Glutamatergic neuron (in vitro differentiated cells): ENCODE data around the gene GLB1L. TPM values are rescaled to one million over a fixed set of nuclear protein-coding genes. Genes with fewer than 3 reads are reported as not detected.

Experiments
- DNase-seq: peaks from one replicate; pipeline ENCODE4 v3.0.0; 2022
- H3K27ac Mint-ChIP-seq: one replicate; pipeline ENCODE4 v1.8.0; 2020; ENCODE audit warnings: mild to moderate bottlenecking, mixed read lengths, inconsistent platforms; ENCODE audit not compliant: unreplicated experiment
- H3K27me3 Mint-ChIP-seq: one replicate; pipeline ENCODE4 v1.8.0; 2020; ENCODE audit warnings: mild to moderate bottlenecking, moderate library complexity, mixed read lengths, inconsistent platforms; ENCODE audit not compliant: unreplicated experiment
- H3K36me3 Mint-ChIP-seq: one replicate; pipeline ENCODE4 v1.8.0; 2020; ENCODE audit warnings: mild to moderate bottlenecking, mixed read lengths, inconsistent platforms; ENCODE audit not compliant: unreplicated experiment
- H3K4me1 Mint-ChIP-seq: one replicate; pipeline ENCODE4 v1.8.0; 2020; ENCODE audit warnings: mild to moderate bottlenecking, low read depth, mixed read lengths, inconsistent platforms; ENCODE audit not compliant: unreplicated experiment
- H3K4me3 Mint-ChIP-seq: one replicate; pipeline ENCODE4 v1.8.0; 2020; ENCODE audit warnings: mild to moderate bottlenecking, mixed read lengths, inconsistent platforms; ENCODE audit not compliant: unreplicated experiment
- H3K9me3 Mint-ChIP-seq: one replicate; pipeline ENCODE4 v1.8.0; 2020; ENCODE audit warnings: mild to moderate bottlenecking, moderate library complexity, mixed read lengths, inconsistent platforms; ENCODE audit not compliant: unreplicated experiment
- CTCF ChIP-seq: fragments of 200-600 bp; sonication (generic); IDR thresholded peaks from one replicate; pipeline ENCODE4 v1.5.0; 2021; ENCODE audit not compliant: partially characterized antibody, unreplicated experiment
- total RNA-seq: library from RNA; stranded (reverse); fragmentation: NEBNext Ultra II Directional; extraction: Animal tissue kit (Norgen Biotek cat#: 25700); gene quantifications from one replicate; pipeline ENCODE4 v1.2.1, GENCODE V29; 2021; ENCODE audit not compliant: unreplicated experiment

The GLB1L gene
- total RNA-seq, 1 donor from 2014 or later: 6.2 TPM

GRCh38 chr2:219285373-219285735 lies 40.1 kb upstream of the GLB1L start:
- no peak for TF ChIP-seq CTCF
- H3K27me3 Mint-ChIP-seq: peaks cover 1% of the 10 kb centered on the region
- H3K4me3 Mint-ChIP-seq: peak overlapping the region; percentile 55
- H3K27ac Mint-ChIP-seq: peak overlapping the region; percentile 41
- H3K36me3 Mint-ChIP-seq: no peaks in the 10 kb centered on the region
- H3K4me1 Mint-ChIP-seq: peaks cover 24% of the 10 kb centered on the region
- peaks cover 3% of the 10 kb centered on the region for H3K9me3 Mint-ChIP-seq
- DNase-seq: no peak

GRCh38 chr2:219284501-219285372 lies 39.5 kb upstream of the GLB1L start:
- Mint-ChIP-seq H3K4me3 (no peak overlapping the region), H3K27ac (peak overlapping the region; percentile 41), H3K4me1 (peaks cover 26% of the 10 kb centered on the region), H3K27me3 (peaks cover 3% of the 10 kb centered on the region), H3K9me3 (peaks cover 5% of the 10 kb centered on the region), H3K36me3 (no peaks in the 10 kb centered on the region)
- TF ChIP-seq CTCF: no peak
- DNase-seq: no peak

- no peaks in the 10 kb centered on the region for H3K36me3 Mint-ChIP-seq
- no peak for TF ChIP-seq CTCF
- H3K27me3 Mint-ChIP-seq: peaks cover 3% of the 10 kb centered on the region
- H3K27ac Mint-ChIP-seq: peak overlapping the region; percentile 19
- peak overlapping the region; percentile 53 for H3K4me3 Mint-ChIP-seq
- H3K4me1 Mint-ChIP-seq: peaks cover 34% of the 10 kb centered on the region
- peaks cover 11% of the 10 kb centered on the region for H3K9me3 Mint-ChIP-seq
- no peak for DNase-seq
These were observed 37.8 kb upstream of the GLB1L start for GRCh38 chr2:219282943-219283581.

- peaks cover 3% of the 10 kb centered on the region for H3K27me3 Mint-ChIP-seq
- no peak for DNase-seq
- no peak for TF ChIP-seq CTCF
- no peaks in the 10 kb centered on the region for H3K36me3 Mint-ChIP-seq
- peak overlapping the region; percentile 19 for H3K27ac Mint-ChIP-seq
- peaks cover 40% of the 10 kb centered on the region for H3K4me1 Mint-ChIP-seq
- peaks cover 13% of the 10 kb centered on the region for H3K9me3 Mint-ChIP-seq
- H3K4me3 Mint-ChIP-seq: peak overlapping the region; percentile 53
These were observed 37.1 kb upstream of the GLB1L start for GRCh38 chr2:219282375-219282774.

- Mint-ChIP-seq H3K27ac (peak overlapping the region; percentile 59), H3K9me3 (peaks cover 13% of the 10 kb centered on the region), H3K36me3 (no peaks in the 10 kb centered on the region), H3K4me1 (peaks cover 43% of the 10 kb centered on the region), H3K27me3 (peaks cover 3% of the 10 kb centered on the region), H3K4me3 (peak overlapping the region; percentile 97)
- peak; percentile 7 for TF ChIP-seq CTCF
- no peak for DNase-seq
These were observed 36.3 kb upstream of the GLB1L start for GRCh38 chr2:219281588-219281987.
